HEK293 (cell line): ENCODE results near the gene CCDC40.

Experiments used
- GLI4 ChIP-seq: fragments of 450-650 bp; formaldehyde crosslinking; IDR thresholded peaks from 2 replicates; pipeline ENCODE4 v1.5.1; 2016; ENCODE audit warnings: missing biosample characterization, missing genetic modification characterization
- HOXC10 ChIP-seq: sonication (generic); formaldehyde crosslinking; IDR thresholded peaks from 2 replicates; pipeline ENCODE4 v1.8.1; 2023; ENCODE audit warnings: mild to moderate bottlenecking, missing genetic modification reagents
- IKZF3 ChIP-seq: fragments of 450-650 bp; IDR thresholded peaks from 2 replicates; pipeline ENCODE4 v1.5.0; 2018; ENCODE audit warnings: missing biosample characterization, mild to moderate bottlenecking, missing genetic modification characterization, moderate library complexity
- KLF9 ChIP-seq: fragments of 450-650 bp; formaldehyde crosslinking; IDR thresholded peaks from 2 replicates; pipeline ENCODE4 v1.5.1; 2016; ENCODE audit warnings: missing biosample characterization, missing genetic modification characterization, low read depth
- ZIC2 ChIP-seq: fragments of 450-650 bp; formaldehyde crosslinking; IDR thresholded peaks from 2 replicates; pipeline ENCODE4 v1.5.1; 2016; ENCODE audit warnings: missing biosample characterization, missing genetic modification characterization
- ZNF10 ChIP-seq: fragments of 450-650 bp; formaldehyde crosslinking; IDR thresholded peaks from 2 replicates; pipeline ENCODE4 v1.5.1; 2017; ENCODE audit warnings: missing biosample characterization, missing genetic modification characterization
- ZNF341 ChIP-seq: fragments of 450-650 bp; formaldehyde crosslinking; IDR thresholded peaks from 2 replicates; pipeline ENCODE4; 2016; ENCODE audit warnings: low read depth, missing biosample characterization, missing genetic modification characterization
- ZNF501 ChIP-seq: fragments of 450-650 bp; formaldehyde crosslinking; IDR thresholded peaks from 2 replicates; pipeline ENCODE4 v1.5.1; 2016; ENCODE audit warnings: missing biosample characterization, missing genetic modification characterization
- ZNF514 ChIP-seq: fragments of 450-650 bp; formaldehyde crosslinking; IDR thresholded peaks from 2 replicates; pipeline ENCODE4 v1.5.1; 2016; ENCODE audit warnings: missing biosample characterization, missing genetic modification characterization
- ZNF560 ChIP-seq: fragments of 450-650 bp; formaldehyde crosslinking; IDR thresholded peaks from 2 replicates; pipeline ENCODE4 v1.5.1; 2017; ENCODE audit warnings: missing biosample characterization, missing genetic modification characterization, borderline replicate concordance
- ZNF571 ChIP-seq: fragments of 450-650 bp; formaldehyde crosslinking; IDR thresholded peaks from 2 replicates; pipeline ENCODE4 v1.5.0; 2017; ENCODE audit warnings: missing biosample characterization, missing genetic modification characterization
- ZNF701 ChIP-seq: fragments of 450-650 bp; formaldehyde crosslinking; IDR thresholded peaks from 2 replicates; pipeline ENCODE4 v1.5.1; 2016; ENCODE audit warnings: missing biosample characterization, missing genetic modification characterization
- ZNF747 ChIP-seq: fragments of 450-650 bp; formaldehyde crosslinking; IDR thresholded peaks from 2 replicates; pipeline ENCODE4 v1.5.1; 2016; ENCODE audit warnings: missing biosample characterization, missing genetic modification characterization
- ZNF776 ChIP-seq: fragments of 450-650 bp; formaldehyde crosslinking; IDR thresholded peaks from 2 replicates; pipeline ENCODE4 v1.5.0; 2017; ENCODE audit warnings: missing biosample characterization, missing genetic modification characterization, borderline replicate concordance
- TF ChIP-seq, protein P1 (sequence below): fragments of 450-650 bp; formaldehyde crosslinking; IDR thresholded peaks from 2 replicates; pipeline ENCODE4 v1.5.1; 2016; ENCODE audit warnings: missing biosample characterization, missing genetic modification characterization
- TF ChIP-seq, protein P2 (sequence below): fragments of 450-650 bp; formaldehyde crosslinking; IDR thresholded peaks from 2 replicates; pipeline ENCODE4 v1.5.1; 2016; ENCODE audit warnings: missing biosample characterization, missing genetic modification characterization
- TF ChIP-seq, protein P3 (sequence below): fragments of 450-650 bp; formaldehyde crosslinking; IDR thresholded peaks from 2 replicates; pipeline ENCODE4 v1.5.1; 2016; ENCODE audit warnings: missing biosample characterization, missing genetic modification characterization
- TF ChIP-seq, protein P4 (sequence below): fragments of 450-650 bp; formaldehyde crosslinking; IDR thresholded peaks from 2 replicates; pipeline ENCODE4 v1.5.1; 2016; ENCODE audit warnings: missing biosample characterization, missing genetic modification characterization
- TF ChIP-seq, protein P5 (sequence below): fragments of 450-650 bp; formaldehyde crosslinking; IDR thresholded peaks from 2 replicates; pipeline ENCODE4 v1.5.1; 2016; ENCODE audit warnings: missing biosample characterization, missing genetic modification characterization

Gene CCDC40

DNA sequence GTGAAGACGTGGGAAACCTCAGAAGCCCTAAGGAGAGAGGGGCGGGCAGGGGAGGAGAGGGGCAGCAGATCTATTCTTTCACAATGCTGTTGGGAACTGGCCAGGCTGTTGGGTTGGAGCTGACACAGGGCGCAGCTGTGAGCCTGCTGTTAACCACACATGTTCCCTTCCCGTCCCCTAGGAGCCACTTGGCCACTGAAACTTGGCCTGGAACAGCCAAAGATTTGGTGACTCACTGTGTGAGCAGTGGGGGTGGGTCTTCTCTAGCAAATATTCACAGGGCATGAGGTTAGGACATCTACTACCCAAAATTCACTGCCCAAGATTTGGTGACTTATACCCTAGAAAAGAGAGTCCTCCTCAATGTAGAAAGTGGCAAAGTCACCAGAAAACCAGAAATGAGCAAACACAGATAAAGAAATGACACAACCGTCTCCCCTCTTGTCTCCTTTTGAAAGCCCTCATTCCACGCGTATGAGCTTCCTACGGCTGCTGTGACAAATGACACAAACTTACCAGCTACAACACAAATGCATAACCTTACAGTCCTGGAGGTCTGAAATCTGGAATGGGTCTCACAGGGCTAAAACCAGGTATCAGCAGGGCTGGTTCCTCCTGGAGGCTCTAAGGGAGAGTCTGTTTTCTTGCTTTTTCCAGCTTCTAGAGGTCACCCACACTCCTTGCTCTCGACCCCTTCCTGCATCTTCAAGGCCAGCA lies 7.0 kb upstream of the CCDC40 start (continued):
- TF ChIP-seq, protein P1, sequence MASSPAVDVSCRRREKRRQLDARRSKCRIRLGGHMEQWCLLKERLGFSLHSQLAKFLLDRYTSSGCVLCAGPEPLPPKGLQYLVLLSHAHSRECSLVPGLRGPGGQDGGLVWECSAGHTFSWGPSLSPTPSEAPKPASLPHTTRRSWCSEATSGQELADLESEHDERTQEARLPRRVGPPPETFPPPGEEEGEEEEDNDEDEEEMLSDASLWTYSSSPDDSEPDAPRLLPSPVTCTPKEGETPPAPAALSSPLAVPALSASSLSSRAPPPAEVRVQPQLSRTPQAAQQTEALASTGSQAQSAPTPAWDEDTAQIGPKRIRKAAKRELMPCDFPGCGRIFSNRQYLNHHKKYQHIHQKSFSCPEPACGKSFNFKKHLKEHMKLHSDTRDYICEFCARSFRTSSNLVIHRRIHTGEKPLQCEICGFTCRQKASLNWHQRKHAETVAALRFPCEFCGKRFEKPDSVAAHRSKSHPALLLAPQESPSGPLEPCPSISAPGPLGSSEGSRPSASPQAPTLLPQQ (tag by site-specific recombination) = no peak
- TF ChIP-seq KLF9 (tag by site-specific recombination) (no peak), IKZF3 (tag by site-specific recombination) (no peak), ZNF501 (tag by site-specific recombination) (no peak), HOXC10 (CRISPR knock-in tag) (no peak), ZNF747 (no peak), ZNF776 (tag by site-specific recombination) (no peak), ZNF341 (tag by site-specific recombination) (peak; percentile 61; the same call in 1 of the 2 replicates), ZNF560 (no peak), ZNF514 (tag by site-specific recombination) (no peak), ZNF10 (tag by site-specific recombination) (no peak), GLI4 (no peak), ZNF571 (tag by site-specific recombination) (no peak), ZNF701 (tag by site-specific recombination) (no peak), ZIC2 (tag by site-specific recombination) (peak; percentile 46; the same call in 1 of the 2 replicates)
- TF ChIP-seq, protein P2, sequence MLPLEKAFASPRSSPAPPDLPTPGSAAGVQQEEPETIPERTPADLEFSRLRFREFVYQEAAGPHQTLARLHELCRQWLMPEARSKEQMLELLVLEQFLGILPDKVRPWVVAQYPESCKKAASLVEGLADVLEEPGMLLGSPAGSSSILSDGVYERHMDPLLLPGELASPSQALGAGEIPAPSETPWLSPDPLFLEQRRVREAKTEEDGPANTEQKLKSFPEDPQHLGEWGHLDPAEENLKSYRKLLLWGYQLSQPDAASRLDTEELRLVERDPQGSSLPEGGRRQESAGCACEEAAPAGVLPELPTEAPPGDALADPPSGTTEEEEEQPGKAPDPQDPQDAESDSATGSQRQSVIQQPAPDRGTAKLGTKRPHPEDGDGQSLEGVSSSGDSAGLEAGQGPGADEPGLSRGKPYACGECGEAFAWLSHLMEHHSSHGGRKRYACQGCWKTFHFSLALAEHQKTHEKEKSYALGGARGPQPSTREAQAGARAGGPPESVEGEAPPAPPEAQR (tag by site-specific recombination) = no peak
- TF ChIP-seq, protein P3, sequence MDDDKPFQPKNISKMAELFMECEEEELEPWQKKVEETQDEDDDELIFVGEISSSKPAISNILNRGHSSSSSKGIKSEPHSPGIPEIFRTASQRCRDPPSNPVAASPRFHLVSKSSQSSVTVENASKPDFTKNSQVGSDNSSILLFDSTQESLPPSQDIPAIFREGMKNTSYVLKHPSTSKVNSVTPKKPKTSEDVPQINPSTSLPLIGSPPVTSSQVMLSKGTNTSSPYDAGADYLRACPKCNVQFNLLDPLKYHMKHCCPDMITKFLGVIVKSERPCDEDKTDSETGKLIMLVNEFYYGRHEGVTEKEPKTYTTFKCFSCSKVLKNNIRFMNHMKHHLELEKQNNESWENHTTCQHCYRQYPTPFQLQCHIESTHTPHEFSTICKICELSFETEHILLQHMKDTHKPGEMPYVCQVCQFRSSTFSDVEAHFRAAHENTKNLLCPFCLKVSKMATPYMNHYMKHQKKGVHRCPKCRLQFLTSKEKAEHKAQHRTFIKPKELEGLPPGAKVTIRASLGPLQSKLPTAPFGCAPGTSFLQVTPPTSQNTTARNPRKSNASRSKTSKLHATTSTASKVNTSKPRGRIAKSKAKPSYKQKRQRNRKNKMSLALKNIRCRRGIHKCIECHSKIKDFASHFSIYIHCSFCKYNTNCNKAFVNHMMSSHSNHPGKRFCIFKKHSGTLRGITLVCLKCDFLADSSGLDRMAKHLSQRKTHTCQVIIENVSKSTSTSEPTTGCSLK = no peak
- TF ChIP-seq, protein P4, sequence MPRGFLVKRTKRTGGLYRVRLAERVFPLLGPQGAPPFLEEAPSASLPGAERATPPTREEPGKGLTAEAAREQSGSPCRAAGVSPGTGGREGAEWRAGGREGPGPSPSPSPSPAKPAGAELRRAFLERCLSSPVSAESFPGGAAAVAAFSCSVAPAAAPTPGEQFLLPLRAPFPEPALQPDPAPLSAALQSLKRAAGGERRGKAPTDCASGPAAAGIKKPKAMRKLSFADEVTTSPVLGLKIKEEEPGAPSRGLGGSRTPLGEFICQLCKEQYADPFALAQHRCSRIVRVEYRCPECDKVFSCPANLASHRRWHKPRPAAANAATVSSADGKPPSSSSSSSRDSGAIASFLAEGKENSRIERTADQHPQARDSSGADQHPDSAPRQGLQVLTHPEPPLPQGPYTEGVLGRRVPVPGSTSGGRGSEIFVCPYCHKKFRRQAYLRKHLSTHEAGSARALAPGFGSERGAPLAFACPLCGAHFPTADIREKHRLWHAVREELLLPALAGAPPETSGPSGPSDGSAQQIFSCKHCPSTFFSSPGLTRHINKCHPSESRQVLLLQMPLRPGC (tag by site-specific recombination) = no peak
- TF ChIP-seq, protein P5, sequence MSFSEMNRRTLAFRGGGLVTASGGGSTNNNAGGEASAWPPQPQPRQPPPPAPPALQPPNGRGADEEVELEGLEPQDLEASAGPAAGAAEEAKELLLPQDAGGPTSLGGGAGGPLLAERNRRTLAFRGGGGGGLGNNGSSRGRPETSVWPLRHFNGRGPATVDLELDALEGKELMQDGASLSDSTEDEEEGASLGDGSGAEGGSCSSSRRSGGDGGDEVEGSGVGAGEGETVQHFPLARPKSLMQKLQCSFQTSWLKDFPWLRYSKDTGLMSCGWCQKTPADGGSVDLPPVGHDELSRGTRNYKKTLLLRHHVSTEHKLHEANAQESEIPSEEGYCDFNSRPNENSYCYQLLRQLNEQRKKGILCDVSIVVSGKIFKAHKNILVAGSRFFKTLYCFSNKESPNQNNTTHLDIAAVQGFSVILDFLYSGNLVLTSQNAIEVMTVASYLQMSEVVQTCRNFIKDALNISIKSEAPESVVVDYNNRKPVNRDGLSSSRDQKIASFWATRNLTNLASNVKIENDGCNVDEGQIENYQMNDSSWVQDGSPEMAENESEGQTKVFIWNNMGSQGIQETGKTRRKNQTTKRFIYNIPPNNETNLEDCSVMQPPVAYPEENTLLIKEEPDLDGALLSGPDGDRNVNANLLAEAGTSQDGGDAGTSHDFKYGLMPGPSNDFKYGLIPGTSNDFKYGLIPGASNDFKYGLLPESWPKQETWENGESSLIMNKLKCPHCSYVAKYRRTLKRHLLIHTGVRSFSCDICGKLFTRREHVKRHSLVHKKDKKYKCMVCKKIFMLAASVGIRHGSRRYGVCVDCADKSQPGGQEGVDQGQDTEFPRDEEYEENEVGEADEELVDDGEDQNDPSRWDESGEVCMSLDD (tag by site-specific recombination) = no peak
